ENCODE data around the gene CCND1.
A peak's percentile ranks its signal among the peaks of the same experiment; 100 is the strongest.

The CCND1 gene

GRCh38 chr11:69682681-69683326 is 41.8 kb downstream of the CCND1 start:
- H2BK15ac ChIP-seq (ENCODE audit: low read length), result no peak overlapping the region
- no peak overlapping the region for H3K23ac ChIP-seq (ENCODE audit: low read depth, low read length, poor library complexity)
- H3K27ac ChIP-seq (replicated peaks; ENCODE audit: low read length), result no peak overlapping the region
- H3K79me1 ChIP-seq (ENCODE audit: low read depth, low read length), result no peaks in the 10 kb centered on the region
- H3K14ac ChIP-seq (ENCODE audit: low read length), result no peak overlapping the region
- H3K4ac ChIP-seq (ENCODE audit: low read length), result no peak overlapping the region
- no peaks in the 10 kb centered on the region for H3K36me3 ChIP-seq (replicated peaks in 1 of 2; ENCODE audit: control insufficient read depth in 2 of 2, insufficient read depth in 2 of 2, low read length in 2 of 2)
- H3K4me1 ChIP-seq (ENCODE audit: control insufficient read depth in 2 of 2, insufficient read depth in 1 of 2, low read depth in 1 of 2, low read length in 2 of 2), result peaks cover 0 to 2% of the 10 kb centered on the region in 2 donors
- no peak overlapping the region for H4K8ac ChIP-seq (ENCODE audit: low read depth, low read length)
- no peak overlapping the region for H3K9ac ChIP-seq (ENCODE audit: low read depth, low read length, poor library complexity)
- H2BK120ac ChIP-seq (ENCODE audit: low read depth, low read length), result no peak overlapping the region
- DNase-seq (ENCODE audit: low spot score), result no peak
- peaks cover 0 to 14% (median 8%) of the 10 kb centered on the region in 3 experiments for H3K27me3 ChIP-seq (ENCODE audit: control insufficient read depth in 3 of 3, insufficient read depth in 3 of 3, low read depth in 1 of 3, low read length in 3 of 3)
- H2AFZ ChIP-seq (ENCODE audit: low read length), result no peak overlapping the region
- no peak overlapping the region for H3K18ac ChIP-seq (ENCODE audit: low read length)
- WGBS, 2 donors (ENCODE audit: extremely low coverage in 2 of 2, insufficient read length in 2 of 2, insufficient replicate concordance in 1 of 2), result no CpG with 5 or more reads among the region's 7 CpGs
- H3K4me2 ChIP-seq (ENCODE audit: insufficient read depth, low read length, poor library complexity, severe bottlenecking), result no peak overlapping the region
- peaks cover 0 to 3% of the 10 kb centered on the region in 2 donors for H3K9me3 ChIP-seq (replicated peaks in 1 of 2; ENCODE audit: control insufficient read depth in 2 of 2, insufficient read depth in 1 of 2, low read depth in 1 of 2, low read length in 2 of 2)
- no peak overlapping the region for H4K91ac ChIP-seq (ENCODE audit: low read depth, low read length, poor library complexity)
- H2AK5ac ChIP-seq (ENCODE audit: low read depth, low read length), result no peak overlapping the region
- no peak overlapping the region for H2BK12ac ChIP-seq (ENCODE audit: low read length)
- H3K4me3 ChIP-seq (ENCODE audit: low read length in 2 of 2), result no peak overlapping the region
- no peak overlapping the region for H2BK5ac ChIP-seq (ENCODE audit: low read length)

GRCh38 chr11:69683764-69684333 is 42.9 kb downstream of the CCND1 start:
- H4K8ac ChIP-seq (ENCODE audit: low read depth, low read length), result no peak overlapping the region
- H2BK15ac ChIP-seq (ENCODE audit: low read length), result no peak overlapping the region
- no peak overlapping the region for H2BK120ac ChIP-seq (ENCODE audit: low read depth, low read length)
- no peak overlapping the region for H3K4me2 ChIP-seq (ENCODE audit: insufficient read depth, low read length, poor library complexity, severe bottlenecking)
- no peak overlapping the region for H3K27ac ChIP-seq (replicated peaks; ENCODE audit: low read length)
- no peak overlapping the region for H2AFZ ChIP-seq (ENCODE audit: low read length)
- no peak overlapping the region for H4K91ac ChIP-seq (ENCODE audit: low read depth, low read length, poor library complexity)
- H3K36me3 ChIP-seq (replicated peaks in 1 of 2; ENCODE audit: control insufficient read depth in 2 of 2, insufficient read depth in 2 of 2, low read length in 2 of 2), result no peaks in the 10 kb centered on the region
- no peak overlapping the region for H3K9ac ChIP-seq (ENCODE audit: low read depth, low read length, poor library complexity)
- H2AK5ac ChIP-seq (ENCODE audit: low read depth, low read length), result no peak overlapping the region
- no peak overlapping the region for H2BK5ac ChIP-seq (ENCODE audit: low read length)
- peaks cover 0 to 14% (median 8%) of the 10 kb centered on the region in 3 experiments for H3K27me3 ChIP-seq (ENCODE audit: control insufficient read depth in 3 of 3, insufficient read depth in 3 of 3, low read depth in 1 of 3, low read length in 3 of 3)
- H3K79me1 ChIP-seq (ENCODE audit: low read depth, low read length), result no peaks in the 10 kb centered on the region
- H3K4me3 ChIP-seq (ENCODE audit: low read length in 2 of 2), result no peak overlapping the region
- H3K4ac ChIP-seq (ENCODE audit: low read length), result no peak overlapping the region
- peaks cover 0 to 3% of the 10 kb centered on the region in 2 donors for H3K9me3 ChIP-seq (replicated peaks in 1 of 2; ENCODE audit: control insufficient read depth in 2 of 2, insufficient read depth in 1 of 2, low read depth in 1 of 2, low read length in 2 of 2)
- no peak for DNase-seq (ENCODE audit: low spot score)
- no peak overlapping the region for H3K14ac ChIP-seq (ENCODE audit: low read length)
- no CpG with 5 or more reads among the region's 9 CpGs for WGBS, 2 donors (ENCODE audit: extremely low coverage in 2 of 2, insufficient read length in 2 of 2, insufficient replicate concordance in 1 of 2)
- no peak overlapping the region for H3K18ac ChIP-seq (ENCODE audit: low read length)
- no peak overlapping the region for H2BK12ac ChIP-seq (ENCODE audit: low read length)
- H3K23ac ChIP-seq (ENCODE audit: low read depth, low read length, poor library complexity), result no peak overlapping the region
- H3K4me1 ChIP-seq (ENCODE audit: control insufficient read depth in 2 of 2, insufficient read depth in 1 of 2, low read depth in 1 of 2, low read length in 2 of 2), result peaks cover 0 to 2% of the 10 kb centered on the region in 2 donors

- Histone ChIP-seq H3K79me1 (ENCODE audit: low read depth, low read length) (no peaks in the 10 kb centered on the region), H3K9ac (ENCODE audit: low read depth, low read length, poor library complexity) (no peak overlapping the region), H3K23ac (ENCODE audit: low read depth, low read length, poor library complexity) (no peak overlapping the region), H3K27ac (replicated peaks; ENCODE audit: low read length) (no peak overlapping the region), H3K4me2 (ENCODE audit: insufficient read depth, low read length, poor library complexity, severe bottlenecking) (no peak overlapping the region), H3K27me3 (ENCODE audit: control insufficient read depth in 3 of 3, insufficient read depth in 3 of 3, low read depth in 1 of 3, low read length in 3 of 3) (peaks cover 0 to 14% (median 8%) of the 10 kb centered on the region in 3 experiments), H2AK5ac (ENCODE audit: low read depth, low read length) (peak overlapping the region; percentile 57), H3K4me1 (ENCODE audit: control insufficient read depth in 2 of 2, insufficient read depth in 1 of 2, low read depth in 1 of 2, low read length in 2 of 2) (peaks cover 0 to 2% of the 10 kb centered on the region in 2 donors), H2BK15ac (ENCODE audit: low read length) (no peak overlapping the region), H3K14ac (ENCODE audit: low read length) (no peak overlapping the region), H3K4ac (ENCODE audit: low read length) (no peak overlapping the region), H3K9me3 (replicated peaks in 1 of 2; ENCODE audit: control insufficient read depth in 2 of 2, insufficient read depth in 1 of 2, low read depth in 1 of 2, low read length in 2 of 2) (peaks cover 0 to 3% of the 10 kb centered on the region in 2 donors), H4K91ac (ENCODE audit: low read depth, low read length, poor library complexity) (peak overlapping the region; percentile 89), H3K4me3 (ENCODE audit: low read length in 2 of 2) (no peak overlapping the region), H2BK120ac (ENCODE audit: low read depth, low read length) (peak overlapping the region; percentile 61), H4K8ac (ENCODE audit: low read depth, low read length) (no peak overlapping the region), H2BK12ac (ENCODE audit: low read length) (peak overlapping the region; percentile 50), H3K18ac (ENCODE audit: low read length) (peak overlapping the region; percentile 71), H3K36me3 (replicated peaks in 1 of 2; ENCODE audit: control insufficient read depth in 2 of 2, insufficient read depth in 2 of 2, low read length in 2 of 2) (no peaks in the 10 kb centered on the region), H2AFZ (ENCODE audit: low read length) (no peak overlapping the region), H2BK5ac (ENCODE audit: low read length) (no peak overlapping the region)
- no peak for DNase-seq (ENCODE audit: low spot score)
- WGBS, 2 donors (ENCODE audit: extremely low coverage in 2 of 2, insufficient read length in 2 of 2, insufficient replicate concordance in 1 of 2), result no CpG with 5 or more reads among the region's 11 CpGs
Measured at GRCh38 chr11:69684651-69685050, 43.7 kb downstream of the CCND1 start.

- Histone ChIP-seq H4K91ac (ENCODE audit: low read depth, low read length, poor library complexity) (no peak overlapping the region), H2AFZ (ENCODE audit: low read length) (no peak overlapping the region), H3K14ac (ENCODE audit: low read length) (no peak overlapping the region), H3K27me3 (ENCODE audit: control insufficient read depth in 3 of 3, insufficient read depth in 3 of 3, low read depth in 1 of 3, low read length in 3 of 3) (peaks cover 0 to 14% (median 8%) of the 10 kb centered on the region in 3 experiments), H3K18ac (ENCODE audit: low read length) (peak overlapping the region; percentile 85), H3K4ac (ENCODE audit: low read length) (no peak overlapping the region), H2BK12ac (ENCODE audit: low read length) (no peak overlapping the region), H2BK5ac (ENCODE audit: low read length) (no peak overlapping the region), H2BK120ac (ENCODE audit: low read depth, low read length) (no peak overlapping the region), H3K36me3 (replicated peaks in 1 of 2; ENCODE audit: control insufficient read depth in 2 of 2, insufficient read depth in 2 of 2, low read length in 2 of 2) (no peaks in the 10 kb centered on the region), H3K4me3 (ENCODE audit: low read length in 2 of 2) (no peak overlapping the region), H2BK15ac (ENCODE audit: low read length) (no peak overlapping the region), H2AK5ac (ENCODE audit: low read depth, low read length) (no peak overlapping the region), H3K9ac (ENCODE audit: low read depth, low read length, poor library complexity) (no peak overlapping the region), H3K4me1 (ENCODE audit: control insufficient read depth in 2 of 2, insufficient read depth in 1 of 2, low read depth in 1 of 2, low read length in 2 of 2) (peaks cover 0 to 2% of the 10 kb centered on the region in 2 donors), H3K9me3 (replicated peaks in 1 of 2; ENCODE audit: control insufficient read depth in 2 of 2, insufficient read depth in 1 of 2, low read depth in 1 of 2, low read length in 2 of 2) (peaks cover 0 to 3% of the 10 kb centered on the region in 2 donors), H3K4me2 (ENCODE audit: insufficient read depth, low read length, poor library complexity, severe bottlenecking) (no peak overlapping the region), H4K8ac (ENCODE audit: low read depth, low read length) (no peak overlapping the region), H3K23ac (ENCODE audit: low read depth, low read length, poor library complexity) (peak overlapping the region; percentile 65), H3K27ac (replicated peaks; ENCODE audit: low read length) (no peak overlapping the region), H3K79me1 (ENCODE audit: low read depth, low read length) (no peaks in the 10 kb centered on the region)
- WGBS, 2 donors (ENCODE audit: extremely low coverage in 2 of 2, insufficient read length in 2 of 2, insufficient replicate concordance in 1 of 2), result no CpG with 5 or more reads among the region's 8 CpGs
- no peak for DNase-seq (ENCODE audit: low spot score)
Measured at GRCh38 chr11:69685348-69685747, 44.4 kb downstream of the CCND1 start.

Measured in neuronal stem cell (in vitro differentiated cells).